Activated T-cell treated with anti-CD3 and anti-CD28 coated beads for 24 hours (primary cell): ENCODE data around the gene MSH3.
A peak's percentile ranks its signal among the peaks of the same experiment; 100 is the strongest.
"Not testable (repeated sequence)": the region's sequence is repeated elsewhere in the genome, so short reads cannot be mapped to it uniquely, and the experiment has no call there.

Source experiments
- DNase-seq: peaks from one replicate; pipeline ENCODE4 v3.0.0-alpha.2; 2020; ENCODE audit warnings: low read depth

MSH3 gene

DNA sequence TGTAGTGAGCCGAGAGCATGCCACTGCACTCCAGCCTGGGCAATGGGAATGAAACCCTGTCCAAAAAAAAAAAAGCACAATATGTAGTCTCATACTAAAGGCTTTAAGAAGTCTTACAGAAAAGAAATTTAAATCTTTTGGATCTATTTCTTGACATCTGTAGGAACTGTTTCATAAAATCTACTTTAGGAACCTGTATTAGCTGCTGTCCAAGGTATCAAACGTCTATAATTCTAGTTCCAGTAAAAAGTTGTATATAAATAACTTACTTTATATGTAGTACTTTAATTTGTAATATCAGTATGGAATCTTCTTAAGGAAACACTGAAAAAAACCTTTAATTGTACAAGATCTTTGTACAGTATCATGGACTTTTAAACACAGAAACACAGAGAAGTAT, 199.0 kb downstream of the MSH3 start:
- no peak for DNase-seq

DNA sequence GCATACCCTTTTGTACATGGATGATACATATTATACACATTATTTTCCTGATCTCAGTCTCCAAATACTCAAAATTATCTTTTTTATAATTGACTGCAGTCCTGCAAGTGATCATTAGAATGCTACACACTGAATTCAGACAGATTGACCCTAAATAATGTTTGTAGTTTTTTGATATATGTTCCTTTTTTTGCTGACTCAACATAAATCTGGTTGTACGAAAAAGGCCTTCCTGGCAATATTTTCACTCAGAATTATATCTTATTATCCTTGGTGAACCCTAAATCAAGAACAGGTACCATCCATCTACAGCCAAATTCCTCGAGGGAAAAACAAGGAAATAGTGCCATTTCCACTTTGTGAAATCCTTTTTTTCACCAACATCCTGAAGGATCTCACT, 200.1 kb downstream of the MSH3 start:
- no peak for DNase-seq

DNA sequence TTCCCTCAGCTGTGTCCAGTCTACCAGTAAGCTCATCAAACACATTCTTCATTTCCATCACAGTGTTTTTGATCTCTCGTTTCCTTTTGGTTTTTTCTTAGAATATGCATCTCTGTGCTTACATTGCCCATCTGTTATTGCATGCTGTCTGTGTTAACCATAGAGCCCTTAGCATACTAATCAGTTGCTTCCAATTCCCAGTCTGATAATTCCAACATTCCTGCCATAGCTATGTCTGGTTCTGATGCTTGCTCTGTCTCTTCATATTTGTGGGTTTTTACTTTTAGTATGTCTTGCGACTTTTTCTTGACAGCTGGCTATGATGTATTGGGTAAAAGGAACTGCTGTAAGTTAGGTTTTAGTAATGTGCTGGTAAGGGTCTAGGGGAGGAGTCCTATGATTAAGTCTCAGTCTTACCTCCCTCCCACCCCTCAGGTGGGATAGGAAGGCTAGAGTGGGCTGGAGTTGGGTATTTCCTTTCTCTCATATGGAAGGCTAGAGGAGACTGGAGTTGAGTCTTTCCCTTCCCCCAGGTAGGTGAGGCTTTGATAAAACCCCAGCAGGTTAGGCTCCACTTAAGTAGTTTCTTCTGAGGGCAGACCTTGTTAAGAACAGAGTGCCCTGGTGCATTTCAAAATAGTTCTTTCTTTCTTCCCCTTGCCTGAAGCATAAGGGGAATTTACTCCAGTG, 206.6 kb downstream of the MSH3 start:
- no peak for DNase-seq

DNA sequence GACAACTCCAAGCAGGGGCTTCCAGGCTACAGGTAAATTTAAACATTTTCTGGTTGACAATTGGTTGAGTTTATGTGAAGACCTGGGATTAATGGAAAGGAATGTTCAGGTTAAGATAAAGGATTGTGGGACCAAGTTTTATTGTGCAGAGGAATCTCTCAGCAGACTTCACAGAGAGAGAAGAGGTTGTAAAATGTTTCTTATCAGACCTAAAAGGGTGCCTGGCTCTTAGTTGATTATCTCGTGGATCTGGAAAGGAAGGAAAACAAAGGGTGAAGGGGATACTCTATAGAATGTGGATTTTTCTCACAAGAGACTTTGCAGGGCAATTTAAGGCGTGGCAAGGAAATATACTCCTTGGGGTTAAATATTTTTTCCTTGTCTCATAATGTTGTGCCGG, 209.3 kb downstream of the MSH3 start:
- DNase-seq, result no peak

DNA sequence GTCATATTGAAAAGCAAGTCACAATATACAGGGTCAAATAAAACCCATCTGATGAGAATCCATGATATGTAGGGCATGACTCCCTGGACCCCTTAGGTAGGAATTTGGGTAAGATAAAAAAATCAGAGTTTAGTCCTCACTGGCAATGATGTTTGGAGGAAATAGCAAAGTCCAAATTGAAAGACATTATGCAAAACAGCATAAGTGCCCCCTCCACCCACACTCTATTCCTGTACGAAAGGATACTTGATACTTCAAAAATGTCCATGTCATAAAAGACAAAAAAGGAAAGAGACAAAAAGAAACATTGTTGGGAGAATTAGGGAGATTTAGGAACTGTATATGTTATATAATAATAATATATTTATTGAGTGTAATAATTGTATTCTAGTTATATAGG, 209.7 kb downstream of the MSH3 start:
- no peak for DNase-seq

DNA sequence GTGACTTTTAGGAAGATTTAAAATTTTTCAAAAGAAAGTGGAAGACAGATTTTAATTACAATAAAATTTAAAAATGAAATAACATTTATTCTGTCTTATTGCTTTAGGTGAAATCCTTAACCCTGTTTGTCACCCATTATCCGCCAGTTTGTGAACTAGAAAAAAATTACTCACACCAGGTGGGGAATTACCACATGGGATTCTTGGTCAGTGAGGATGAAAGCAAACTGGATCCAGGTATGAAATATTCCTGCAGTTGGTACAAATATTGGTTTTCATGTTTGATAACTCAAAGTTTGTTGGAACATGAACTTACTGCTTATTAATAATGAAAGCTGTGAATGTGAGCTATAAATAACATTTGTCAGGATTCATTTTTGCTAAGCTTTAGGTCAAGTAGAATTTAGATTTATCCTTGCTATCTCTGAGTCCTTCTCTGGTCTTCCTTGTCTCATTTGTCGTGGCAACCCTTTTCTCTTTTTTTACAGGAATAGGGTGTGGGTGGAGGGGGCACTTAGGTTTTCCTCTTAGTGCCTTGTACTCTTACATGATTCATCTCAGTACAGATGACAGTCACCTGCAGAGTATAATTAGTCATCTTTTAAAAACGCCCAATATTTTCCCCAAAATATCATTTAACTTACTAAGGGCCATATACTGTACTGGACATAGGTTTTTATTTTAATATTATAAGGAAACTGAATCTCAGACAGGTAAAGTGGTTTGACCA, 210.4 kb downstream of the MSH3 start:
- no peak for DNase-seq

DNA sequence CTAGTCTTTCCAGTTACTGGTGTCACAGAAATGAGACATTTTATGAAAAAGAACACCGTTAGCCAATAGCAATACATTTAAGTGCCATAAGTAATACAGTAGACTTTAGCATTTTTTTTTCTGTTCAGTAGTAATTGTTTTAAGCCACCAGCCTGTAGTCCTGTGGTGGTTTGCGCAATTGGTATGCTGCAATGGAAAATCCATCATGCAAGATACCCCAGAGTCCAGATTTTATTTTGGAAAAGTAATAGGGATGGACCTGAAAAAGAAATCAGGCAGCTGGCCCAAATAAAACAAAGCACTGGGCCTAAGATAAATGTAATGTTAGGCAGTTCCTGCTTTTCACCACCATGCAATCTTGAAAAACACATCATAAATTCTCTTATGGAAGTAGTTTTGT, 211.1 kb downstream of the MSH3 start:
- DNase-seq, result no peak

DNA sequence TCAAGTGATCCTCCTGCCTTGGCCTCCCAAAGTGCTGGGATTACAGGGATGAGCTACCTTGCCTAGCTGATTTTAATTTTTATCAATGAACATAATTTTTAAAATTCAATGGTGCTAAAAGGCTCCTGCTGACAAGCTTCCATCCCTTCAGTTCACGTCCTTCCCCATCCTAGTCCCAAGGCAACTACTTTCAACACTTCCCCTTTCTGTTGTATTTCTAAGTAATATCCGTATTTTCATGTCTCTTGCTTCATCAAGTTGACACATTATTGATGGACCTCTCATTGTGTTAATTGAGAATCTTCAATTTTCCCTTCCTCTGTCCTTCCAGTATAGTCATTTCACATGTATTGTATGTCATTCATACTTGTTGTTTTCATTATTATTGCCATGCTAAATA, 211.9 kb downstream of the MSH3 start:
- DNase-seq, result no peak

DNA sequence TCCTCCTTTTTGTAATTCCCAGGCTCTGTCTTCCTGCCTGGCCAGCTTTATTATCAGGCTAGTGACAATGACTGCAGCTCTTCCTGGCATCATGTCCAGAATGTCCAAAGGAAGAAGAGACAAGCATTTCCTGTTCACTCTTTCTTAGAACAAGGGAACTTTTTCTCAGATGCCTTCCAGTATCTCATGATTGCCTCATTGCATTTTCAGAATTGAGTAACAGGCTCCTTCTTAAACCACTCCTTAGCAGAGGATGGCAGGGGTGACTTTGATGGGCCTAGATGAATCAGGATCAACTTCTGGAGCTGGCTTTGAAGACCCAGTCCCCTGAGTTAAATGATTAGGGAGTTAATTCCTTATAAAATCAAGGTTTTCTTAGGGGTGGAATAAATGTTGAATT, 212.8 kb downstream of the MSH3 start:
- no peak for DNase-seq

DNA sequence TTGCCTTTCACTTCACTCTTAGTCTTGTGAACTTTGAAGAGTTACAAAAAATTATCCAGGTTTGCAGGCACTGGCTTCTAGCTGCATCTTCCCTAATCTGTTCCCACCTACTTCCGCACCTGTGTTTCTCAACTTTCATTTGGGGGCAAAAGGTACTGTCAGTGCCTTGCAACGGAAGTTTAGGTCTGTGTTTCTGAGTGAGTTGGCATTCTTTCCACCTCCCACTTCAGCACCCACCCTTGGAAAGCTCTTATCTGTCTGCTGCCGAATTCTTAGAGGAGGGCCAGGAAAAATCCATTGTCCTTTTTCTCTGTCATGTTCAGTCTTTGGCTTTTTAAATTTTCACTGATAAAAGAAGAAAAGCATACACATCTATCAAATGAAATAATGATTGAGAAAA, 216.0 kb downstream of the MSH3 start:
- no peak for DNase-seq

DNA sequence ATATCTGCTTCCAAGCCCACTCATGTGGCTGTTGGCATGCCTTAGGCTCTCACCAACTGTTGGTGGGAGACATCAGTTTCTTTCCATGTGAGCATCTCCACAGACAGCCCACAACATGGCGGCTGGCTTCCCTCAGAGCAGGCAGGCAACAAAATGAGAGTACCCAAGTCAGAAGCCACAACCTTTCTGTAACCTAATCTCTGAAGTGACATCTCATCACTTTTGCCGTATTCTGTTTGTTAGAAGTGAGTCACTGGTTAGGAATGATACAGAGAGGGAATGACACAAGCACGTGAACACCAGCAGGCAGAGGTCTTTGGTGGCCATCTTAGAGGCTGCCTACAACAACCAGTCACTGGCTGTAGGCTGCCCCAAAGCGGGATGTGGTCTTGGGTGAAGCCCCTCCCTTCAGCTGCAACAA, 217.1 kb downstream of the MSH3 start:
- peak; percentile 22 for DNase-seq

DNA sequence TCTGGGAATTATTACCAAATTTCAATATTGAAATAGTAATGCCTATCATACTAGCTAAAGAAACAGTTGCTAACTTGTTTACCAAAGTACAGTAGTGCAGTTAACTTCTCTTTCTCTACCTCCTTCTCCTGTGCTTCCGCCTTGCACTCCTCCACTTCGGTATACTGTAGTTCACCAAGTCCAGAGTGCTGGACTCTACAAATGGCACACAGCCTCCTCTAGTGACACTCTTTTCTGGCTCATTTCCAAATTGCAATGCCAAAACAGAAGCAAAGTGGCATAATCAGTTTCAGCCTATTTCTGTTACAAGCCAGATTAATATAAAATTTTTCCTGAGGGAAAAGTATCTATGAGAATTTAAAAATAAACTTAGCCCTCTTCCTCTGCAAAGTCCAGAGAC, 219.7 kb downstream of the MSH3 start:
- DNase-seq, result no peak

DNA sequence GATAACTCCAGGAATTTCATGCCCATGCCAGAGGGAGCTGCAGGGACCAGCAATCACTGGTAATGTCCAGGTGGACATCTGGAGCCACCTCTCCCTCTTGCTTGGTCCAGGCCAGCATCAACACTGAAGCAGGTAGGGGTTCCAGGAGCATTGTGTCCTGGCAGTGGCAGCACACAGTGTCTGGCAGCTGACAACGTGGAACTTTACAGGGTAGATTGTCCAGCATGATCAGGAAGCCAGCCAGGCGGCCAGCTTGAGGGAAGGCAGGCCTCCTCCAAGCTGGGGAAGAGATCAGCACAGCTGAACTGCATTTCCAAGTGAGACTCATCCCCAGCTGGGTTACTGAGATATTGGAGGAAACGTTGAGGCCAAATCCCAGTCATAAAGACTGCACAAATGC, 223.1 kb downstream of the MSH3 start:
- DNase-seq, result no peak

DNA sequence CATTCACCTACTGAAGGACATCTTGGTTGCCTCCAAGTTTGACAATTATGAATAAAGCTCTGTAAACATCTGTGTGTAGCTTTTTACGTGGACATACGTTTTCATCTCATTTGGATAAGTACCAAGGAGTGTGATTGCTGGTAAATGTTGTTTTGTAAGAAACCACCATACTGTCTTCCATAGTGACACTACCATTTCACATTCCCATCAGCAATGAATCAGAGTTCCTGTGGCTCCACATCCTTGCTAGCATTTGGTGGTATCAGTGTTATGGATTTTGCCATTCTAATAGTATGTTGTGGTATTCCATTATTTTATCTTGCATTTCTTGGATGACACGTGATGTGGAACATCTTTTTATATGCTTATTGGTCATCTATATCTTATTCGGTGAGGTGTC, 227.3 kb downstream of the MSH3 start:
- DNase-seq, result no peak

DNA sequence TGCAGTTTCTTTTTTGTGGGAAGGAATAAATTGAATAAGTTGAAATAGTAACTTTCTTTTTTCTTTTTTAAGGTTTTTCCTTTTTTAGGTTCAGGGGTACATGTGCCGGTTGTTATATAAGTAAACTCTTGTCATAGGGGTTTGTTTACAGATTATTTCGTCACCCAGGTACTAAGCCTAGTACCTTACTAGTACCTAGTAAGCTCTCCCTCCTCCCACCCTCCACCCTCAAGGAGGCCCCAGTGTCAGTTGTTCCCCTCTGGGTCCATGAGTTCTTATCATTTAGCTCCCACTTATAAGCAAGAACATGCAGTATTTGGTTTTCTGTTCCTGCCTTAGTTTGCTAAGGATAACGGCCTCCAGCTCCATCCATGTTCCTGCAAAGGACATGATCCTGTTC, 228.9 kb downstream of the MSH3 start:
- not testable (repeated sequence) for DNase-seq

DNA sequence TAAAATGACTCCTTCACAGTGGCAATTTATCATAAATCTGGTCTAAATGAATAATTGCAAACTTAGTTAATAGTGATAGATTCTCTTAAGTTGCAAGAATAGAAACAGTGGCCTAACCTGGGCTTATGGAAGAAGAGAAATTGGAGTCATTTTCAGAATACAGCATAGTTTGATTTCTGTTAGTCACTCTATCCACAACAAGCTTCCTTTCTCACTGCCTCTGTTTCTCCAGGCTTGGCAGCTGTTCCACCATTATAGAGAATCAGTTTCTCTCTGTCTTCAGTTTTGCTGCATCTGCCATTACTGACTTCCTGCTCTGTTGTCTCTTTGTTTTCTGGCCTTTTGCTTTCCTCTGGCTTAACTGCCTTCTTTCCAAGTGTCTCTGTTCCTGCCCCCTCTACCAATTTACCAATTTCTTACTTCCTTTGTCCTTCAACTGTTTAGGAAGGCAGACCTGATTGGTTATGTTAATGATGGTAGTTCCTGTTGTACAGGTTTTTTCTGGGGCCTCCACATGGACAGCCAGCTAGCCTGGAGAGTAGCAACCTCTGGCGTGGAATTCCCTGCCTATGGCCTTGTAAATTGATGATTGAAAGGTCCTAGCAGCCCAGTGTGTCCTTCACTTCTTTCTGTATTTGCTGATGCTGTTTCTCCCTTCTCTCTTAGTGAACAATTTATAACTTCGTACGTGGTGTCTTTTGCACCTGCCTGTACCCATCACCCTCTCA, 229.8 kb downstream of the MSH3 start:
- no peak for DNase-seq

DNA sequence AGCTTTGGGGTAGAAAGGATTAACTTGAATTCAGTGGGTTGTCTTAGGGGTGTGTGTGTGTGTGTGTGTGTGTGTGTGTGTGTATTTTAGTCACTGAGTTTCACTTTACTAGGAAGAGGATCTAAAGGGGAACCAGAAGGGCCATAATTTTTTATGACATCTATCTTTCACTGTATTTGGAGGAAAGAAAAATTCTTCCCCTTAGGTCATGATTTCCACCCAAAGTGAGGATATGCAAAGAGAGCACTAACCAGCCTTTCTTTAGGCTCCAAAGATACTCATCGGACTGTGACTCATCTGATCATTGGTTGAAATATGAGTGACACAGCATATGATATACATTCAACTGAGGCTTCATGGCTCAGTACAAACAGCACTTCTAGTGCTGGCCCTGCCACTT, 230.5 kb downstream of the MSH3 start:
- no peak for DNase-seq

DNA sequence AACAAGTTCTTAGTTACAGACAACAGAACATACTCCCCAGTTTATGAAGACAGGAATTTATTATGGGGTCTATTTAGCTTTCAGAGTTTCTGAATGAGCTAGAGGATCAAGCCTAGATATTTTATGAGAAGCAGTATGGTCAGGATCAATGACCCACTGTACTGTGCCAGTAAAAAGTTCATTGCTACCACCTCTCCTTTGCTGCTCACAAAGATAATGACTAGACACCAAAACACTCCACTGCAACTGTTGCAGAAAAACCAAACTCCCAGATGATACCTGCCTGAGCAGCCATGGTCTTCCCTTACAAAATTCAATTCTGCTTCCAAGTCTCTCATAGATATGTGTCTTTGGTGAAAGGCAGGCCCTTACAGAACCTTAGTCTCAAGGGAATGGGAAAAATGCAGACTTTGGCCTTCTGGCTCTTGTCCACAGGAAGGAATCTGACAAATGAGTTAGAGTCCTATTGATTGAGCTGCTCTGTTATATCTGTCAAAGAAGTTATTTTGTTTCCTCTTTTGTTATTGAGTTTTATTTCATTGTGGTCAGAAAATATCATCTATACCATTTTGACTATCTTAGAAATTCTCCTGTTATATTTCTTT, 231.0 kb downstream of the MSH3 start:
- no peak for DNase-seq

DNA sequence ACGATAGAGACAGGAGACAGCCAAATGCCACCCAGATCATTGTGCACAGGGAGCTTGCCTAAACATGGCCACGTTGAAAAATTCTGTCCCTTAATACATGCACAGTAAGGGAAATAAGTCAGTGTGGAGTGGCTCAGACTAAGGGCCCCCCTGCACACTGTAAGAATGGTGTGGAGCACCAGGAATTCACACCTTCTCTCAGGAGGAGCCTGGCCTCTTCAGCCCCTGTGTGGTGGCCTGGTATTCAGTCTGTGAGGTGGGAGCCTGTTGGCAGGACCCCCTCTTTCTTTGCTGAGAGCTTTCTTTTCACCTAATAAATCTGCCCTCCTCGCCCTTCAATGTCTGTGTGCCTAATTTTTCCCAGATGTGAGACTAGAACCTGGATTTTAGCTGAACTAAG, 239.6 kb downstream of the MSH3 start:
- DNase-seq, result no peak

DNA sequence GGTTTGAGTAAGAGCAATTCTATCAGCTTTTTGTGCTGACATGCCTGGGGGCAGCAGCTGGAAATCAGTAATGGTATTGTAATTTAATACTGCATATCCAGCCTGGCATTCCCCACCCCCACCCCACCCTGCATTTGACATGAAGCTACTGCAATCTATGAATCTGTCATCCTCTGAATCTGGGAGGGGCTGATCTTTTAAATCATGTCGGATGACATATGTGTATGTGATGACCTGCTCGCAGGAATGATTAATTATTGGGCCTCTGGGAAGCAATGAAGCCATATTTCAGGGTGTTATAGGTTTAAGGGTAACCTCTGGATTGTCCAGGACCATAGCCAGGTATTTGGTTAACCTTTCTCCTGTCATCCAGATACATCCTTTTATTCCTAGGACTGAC, 241.1 kb downstream of the MSH3 start:
- DNase-seq, result no peak

DNA sequence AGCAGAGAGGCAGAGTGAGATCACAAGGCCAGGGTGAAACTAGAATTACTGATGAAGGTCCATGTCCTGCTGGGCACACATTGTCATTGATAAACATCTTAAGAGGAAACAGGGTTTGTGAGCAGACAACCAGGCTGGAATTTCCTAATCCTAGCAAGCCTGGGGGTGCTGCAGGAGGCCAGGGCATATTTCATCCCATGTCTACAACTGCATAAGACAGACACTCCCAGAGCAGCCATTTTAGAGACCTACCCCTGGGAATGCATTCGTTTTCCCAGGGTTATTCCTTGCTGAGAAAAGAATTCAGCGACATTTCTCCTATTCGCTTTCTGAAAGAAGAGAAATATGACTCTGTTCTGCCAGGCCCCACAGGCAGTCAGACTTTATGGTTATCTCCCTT, 248.2 kb downstream of the MSH3 start:
- DNase-seq, result not testable (repeated sequence)

DNA sequence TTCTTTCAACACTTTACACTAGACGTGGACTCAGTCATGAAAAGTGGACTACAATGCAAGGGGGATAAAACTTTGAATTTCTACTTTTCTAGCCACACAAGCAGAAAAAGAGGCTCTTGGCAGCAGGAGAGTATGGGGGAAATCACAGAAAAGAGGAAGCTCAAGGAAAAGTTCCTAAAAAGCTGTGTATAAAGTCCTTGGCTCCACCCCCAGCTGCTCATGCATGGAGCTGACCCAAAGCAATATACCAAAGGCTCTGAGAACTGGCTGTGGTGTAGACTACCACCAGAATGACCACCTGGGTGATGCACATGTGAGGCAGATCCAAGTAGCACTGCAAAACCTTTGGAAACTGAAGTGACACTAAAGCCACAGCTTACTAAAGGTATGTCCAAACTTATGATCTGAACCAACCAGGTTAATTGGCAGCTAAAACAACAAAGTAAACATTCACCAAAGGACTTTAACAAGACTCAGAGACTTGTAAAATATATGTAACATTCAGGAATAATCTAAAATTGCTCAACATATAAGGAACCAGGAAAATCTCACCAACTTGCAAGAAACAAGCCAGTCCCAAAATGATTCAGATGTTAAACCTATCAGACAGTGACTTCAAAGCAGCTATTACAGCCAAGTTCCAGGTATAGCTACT, 250.2 kb downstream of the MSH3 start:
- DNase-seq, result no peak
